Measurements from ENCODE around the gene USH2A.

USH2A gene

GRCh38 chr1:215673943-215674342 lies 749.3 kb downstream of the USH2A start:
- H3K4me3 ChIP-seq (ENCODE audit: control insufficient read depth, low read depth, low read length), result no peak overlapping the region
- TF ChIP-seq, protein P1, sequence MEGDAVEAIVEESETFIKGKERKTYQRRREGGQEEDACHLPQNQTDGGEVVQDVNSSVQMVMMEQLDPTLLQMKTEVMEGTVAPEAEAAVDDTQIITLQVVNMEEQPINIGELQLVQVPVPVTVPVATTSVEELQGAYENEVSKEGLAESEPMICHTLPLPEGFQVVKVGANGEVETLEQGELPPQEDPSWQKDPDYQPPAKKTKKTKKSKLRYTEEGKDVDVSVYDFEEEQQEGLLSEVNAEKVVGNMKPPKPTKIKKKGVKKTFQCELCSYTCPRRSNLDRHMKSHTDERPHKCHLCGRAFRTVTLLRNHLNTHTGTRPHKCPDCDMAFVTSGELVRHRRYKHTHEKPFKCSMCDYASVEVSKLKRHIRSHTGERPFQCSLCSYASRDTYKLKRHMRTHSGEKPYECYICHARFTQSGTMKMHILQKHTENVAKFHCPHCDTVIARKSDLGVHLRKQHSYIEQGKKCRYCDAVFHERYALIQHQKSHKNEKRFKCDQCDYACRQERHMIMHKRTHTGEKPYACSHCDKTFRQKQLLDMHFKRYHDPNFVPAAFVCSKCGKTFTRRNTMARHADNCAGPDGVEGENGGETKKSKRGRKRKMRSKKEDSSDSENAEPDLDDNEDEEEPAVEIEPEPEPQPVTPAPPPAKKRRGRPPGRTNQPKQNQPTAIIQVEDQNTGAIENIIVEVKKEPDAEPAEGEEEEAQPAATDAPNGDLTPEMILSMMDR (IDR thresholded peaks at IDR 0.05; ENCODE audit: control insufficient read depth, insufficient read depth, low read depth, low read length, missing control alignments), result no peak
- DNase-seq (ENCODE audit: low read depth), result no peak

DNA sequence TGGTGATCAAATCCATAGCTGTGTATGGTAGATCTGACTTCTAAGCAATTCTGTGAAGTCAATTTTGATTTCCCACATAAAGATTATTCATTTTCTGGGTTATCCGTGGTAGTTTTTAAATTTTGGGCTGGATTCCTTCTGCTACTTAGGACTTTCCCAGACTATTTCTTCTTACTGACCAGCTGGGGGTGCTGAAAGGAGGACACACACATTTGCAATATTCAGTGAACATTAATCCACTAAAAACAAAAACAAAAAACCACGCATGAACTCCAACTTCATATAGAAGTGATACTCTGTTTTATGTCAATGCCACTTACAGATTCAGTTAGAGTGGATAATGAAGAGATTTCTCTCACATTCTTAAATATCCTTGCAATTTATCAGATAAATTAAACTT lies 750.8 kb downstream of the USH2A start:
- TF ChIP-seq, protein P1 (IDR thresholded peaks at IDR 0.05; ENCODE audit: control insufficient read depth, insufficient read depth, low read depth, low read length, missing control alignments), result peak; percentile 18
- DNase-seq (ENCODE audit: low read depth), result no peak
- H3K4me3 ChIP-seq (ENCODE audit: control insufficient read depth, low read depth, low read length), result no peak overlapping the region

DNA sequence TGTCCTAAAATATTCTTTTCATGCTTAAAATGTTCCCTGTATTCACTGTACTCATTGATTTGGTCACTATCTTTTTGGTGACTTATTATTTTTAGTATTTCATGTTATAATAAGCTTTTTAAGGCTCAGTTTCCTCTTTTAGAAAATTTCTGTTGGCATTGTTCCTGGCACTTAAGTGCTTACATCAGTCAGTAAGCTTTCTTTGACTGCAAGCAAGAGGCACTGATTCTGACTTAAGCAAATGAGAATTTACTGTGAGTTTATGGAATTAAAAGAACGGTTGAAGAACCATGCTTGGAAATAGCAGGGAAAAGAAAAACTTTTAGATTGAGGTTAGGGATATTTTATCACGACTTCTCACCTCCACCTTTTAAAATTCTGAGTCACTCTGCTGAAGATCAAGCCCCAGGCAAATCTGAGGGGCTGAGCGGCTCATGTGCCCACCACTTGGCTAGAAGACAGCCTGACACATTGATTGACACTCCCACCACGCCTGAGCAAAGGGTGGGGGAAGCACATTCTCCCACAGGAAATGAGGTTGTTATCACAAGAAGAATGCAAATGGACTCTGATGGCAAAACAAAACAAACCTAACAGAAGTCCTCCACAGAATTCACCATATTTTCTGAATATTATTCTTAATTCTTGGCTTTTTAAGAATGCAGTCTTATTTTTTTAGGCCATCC lies 753.3 kb downstream of the USH2A start:
- peak; percentile 5 for DNase-seq (ENCODE audit: low read depth)
- no peak overlapping the region for H3K4me3 ChIP-seq (ENCODE audit: control insufficient read depth, low read depth, low read length)
- TF ChIP-seq, protein P1 (IDR thresholded peaks at IDR 0.05; ENCODE audit: control insufficient read depth, insufficient read depth, low read depth, low read length, missing control alignments), result no peak

GRCh38 chr1:215667761-215668160 lies 755.5 kb downstream of the USH2A start:
- DNase-seq (ENCODE audit: low read depth), result no peak
- H3K4me3 ChIP-seq (ENCODE audit: control insufficient read depth, low read depth, low read length), result no peak overlapping the region
- TF ChIP-seq, protein P1 (IDR thresholded peaks at IDR 0.05; ENCODE audit: control insufficient read depth, insufficient read depth, low read depth, low read length, missing control alignments), result no peak

DNA sequence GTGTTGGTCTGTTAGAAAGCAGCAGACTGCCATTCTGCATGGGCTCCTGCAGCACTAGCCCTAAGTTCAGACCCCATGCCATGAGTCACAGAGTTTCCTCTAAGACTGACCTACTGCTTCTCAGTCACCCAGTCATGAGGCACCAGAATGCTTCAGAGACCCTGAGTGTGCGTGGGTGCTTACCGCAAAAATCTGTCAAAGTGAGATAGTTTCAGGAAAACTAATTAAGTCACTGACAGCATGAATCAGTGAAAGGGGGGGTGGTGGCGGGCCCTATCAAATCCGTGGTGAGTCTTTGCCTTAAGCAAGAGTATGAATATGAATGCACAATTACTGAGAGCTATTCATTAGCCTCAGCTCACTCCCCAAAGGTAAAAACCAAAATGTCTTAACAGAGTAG lies 758.0 kb downstream of the USH2A start:
- TF ChIP-seq, protein P1 (IDR thresholded peaks at IDR 0.05; ENCODE audit: control insufficient read depth, insufficient read depth, low read depth, low read length, missing control alignments), result no peak
- DNase-seq (ENCODE audit: low read depth), result peak; percentile 23
- no peak overlapping the region for H3K4me3 ChIP-seq (ENCODE audit: control insufficient read depth, low read depth, low read length)

- no peak for DNase-seq (ENCODE audit: low read depth)
- no peak overlapping the region for H3K4me3 ChIP-seq (ENCODE audit: control insufficient read depth, low read depth, low read length)
- TF ChIP-seq, protein P1 (IDR thresholded peaks at IDR 0.05; ENCODE audit: control insufficient read depth, insufficient read depth, low read depth, low read length, missing control alignments), result no peak
Measured at GRCh38 chr1:215661033-215661432, 762.2 kb downstream of the USH2A start.

Measured in AG09309 (cell line).